Neutrophil (primary cell): Measurements from ENCODE around the gene IFT57.

ENCODE experiments used
- H3K27ac ChIP-seq: fragments of 200-600 bp; sonication (generic); 2 replicates; pipeline ENCODE4 v1.5.1; 2016; ENCODE audit warnings: mild to moderate bottlenecking, moderate library complexity
- H3K27me3 ChIP-seq: fragments of 200-600 bp; sonication (generic); 2 replicates; pipeline ENCODE4 v1.6.0; 2016; ENCODE audit warnings: mild to moderate bottlenecking
- H3K36me3 ChIP-seq: fragments of 200-600 bp; sonication (generic); 2 replicates; pipeline ENCODE4 v1.5.1; 2017
- H3K4me1 ChIP-seq, 2 experiments: fragments of 200-600 bp in 1 of 2; sonication (generic) in 1 of 2; 1 replicate in 1 of 2; 2 replicates in 1 of 2; pipeline versions ENCODE4 v1.5.1 to v1.6.1; 2013 to 2016; ENCODE audit warnings: low read depth in 1 of 2, low read length in 1 of 2, mild to moderate bottlenecking in 1 of 2, moderate library complexity in 1 of 2; ENCODE audit not compliant: control insufficient read depth in 1 of 2, insufficient read depth in 1 of 2
- H3K4me3 ChIP-seq, 2 experiments: fragments of 200-600 bp in 1 of 2; sonication (generic) in 1 of 2; 1 replicate in 1 of 2; 2 replicates in 1 of 2; pipeline ENCODE4 v1.5.1; 2013 to 2016; ENCODE audit warnings: low read depth in 1 of 2, low read length in 1 of 2, mild to moderate bottlenecking in 1 of 2, moderate library complexity in 1 of 2
- H3K9me3 ChIP-seq: fragments of 200-600 bp; sonication (generic); 2 replicates; pipeline ENCODE4 v1.5.1; 2016
- CTCF ChIP-seq: fragments of 200-600 bp; sonication (generic); IDR thresholded peaks from 2 replicates; pipeline ENCODE4 v1.5.1; 2016; ENCODE audit warnings: antibody characterized with exemption

IFT57 gene

GRCh38 chr3:108200578-108200977 lies 21.6 kb downstream of the IFT57 start:
- Histone ChIP-seq H3K36me3 (no peaks in the 10 kb centered on the region), H3K9me3 (no peaks in the 10 kb centered on the region), H3K4me1 (no peaks in the 10 kb centered on the region), H3K4me3 (no peak overlapping the region), H3K27ac (no peak overlapping the region), H3K27me3 (no peaks in the 10 kb centered on the region)
- TF ChIP-seq CTCF = no peak

- H3K9me3 ChIP-seq = no peaks in the 10 kb centered on the region
These were observed 22.2 kb downstream of the IFT57 start for GRCh38 chr3:108200024-108200423.

GRCh38 chr3:108191394-108191793 lies 30.8 kb downstream of the IFT57 start:
- Histone ChIP-seq H3K36me3 (peaks cover 25% of the 10 kb centered on the region), H3K27me3 (no peaks in the 10 kb centered on the region), H3K27ac (no peak overlapping the region), H3K4me1 (no peaks in the 10 kb centered on the region), H3K9me3 (no peaks in the 10 kb centered on the region), H3K4me3 (no peak overlapping the region)
- TF ChIP-seq CTCF = no peak

More at GRCh38 chr3:108200024-108200423, 22.2 kb downstream of the IFT57 start:
- H3K27me3 ChIP-seq = no peaks in the 10 kb centered on the region
- no peak overlapping the region for H3K27ac ChIP-seq
- H3K36me3 ChIP-seq = no peaks in the 10 kb centered on the region
- H3K4me1 ChIP-seq = no peaks in the 10 kb centered on the region
- no peak for TF ChIP-seq CTCF
- H3K4me3 ChIP-seq = no peak overlapping the region

- TF ChIP-seq CTCF = no peak
- Histone ChIP-seq H3K4me3 (no peak overlapping the region), H3K27me3 (no peaks in the 10 kb centered on the region)
These were observed 31.9 kb downstream of the IFT57 start for GRCh38 chr3:108190346-108190745.

GRCh38 chr3:108189440-108189839 lies 32.8 kb downstream of the IFT57 start:
- Histone ChIP-seq H3K36me3 (peaks cover 25% of the 10 kb centered on the region), H3K27me3 (no peaks in the 10 kb centered on the region), H3K4me3 (no peak overlapping the region), H3K27ac (no peak overlapping the region), H3K4me1 (no peaks in the 10 kb centered on the region), H3K9me3 (no peaks in the 10 kb centered on the region)
- TF ChIP-seq CTCF = no peak

More at GRCh38 chr3:108190346-108190745, 31.9 kb downstream of the IFT57 start:
- H3K4me1 ChIP-seq = no peaks in the 10 kb centered on the region
- H3K36me3 ChIP-seq = peaks cover 25% of the 10 kb centered on the region
- no peaks in the 10 kb centered on the region for H3K9me3 ChIP-seq
- no peak overlapping the region for H3K27ac ChIP-seq

- H3K27ac ChIP-seq = no peak overlapping the region
- H3K4me1 ChIP-seq = peaks cover 0 to 5% of the 10 kb centered on the region in 2 experiments
- H3K36me3 ChIP-seq = peaks cover 15% of the 10 kb centered on the region
- H3K27me3 ChIP-seq = no peaks in the 10 kb centered on the region
- no peak overlapping the region for H3K4me3 ChIP-seq
- TF ChIP-seq CTCF = no peak
- H3K9me3 ChIP-seq = no peaks in the 10 kb centered on the region
These were observed 36.7 kb downstream of the IFT57 start for GRCh38 chr3:108185536-108185935.
